ENCODE results near the gene OR4E2. TPM values are rescaled to one million over a fixed set of nuclear protein-coding genes. Genes with fewer than 3 reads are reported as not detected.

OR4E2 gene
- total RNA-seq, 4 donors from 2014 or later: not detected

DNA sequence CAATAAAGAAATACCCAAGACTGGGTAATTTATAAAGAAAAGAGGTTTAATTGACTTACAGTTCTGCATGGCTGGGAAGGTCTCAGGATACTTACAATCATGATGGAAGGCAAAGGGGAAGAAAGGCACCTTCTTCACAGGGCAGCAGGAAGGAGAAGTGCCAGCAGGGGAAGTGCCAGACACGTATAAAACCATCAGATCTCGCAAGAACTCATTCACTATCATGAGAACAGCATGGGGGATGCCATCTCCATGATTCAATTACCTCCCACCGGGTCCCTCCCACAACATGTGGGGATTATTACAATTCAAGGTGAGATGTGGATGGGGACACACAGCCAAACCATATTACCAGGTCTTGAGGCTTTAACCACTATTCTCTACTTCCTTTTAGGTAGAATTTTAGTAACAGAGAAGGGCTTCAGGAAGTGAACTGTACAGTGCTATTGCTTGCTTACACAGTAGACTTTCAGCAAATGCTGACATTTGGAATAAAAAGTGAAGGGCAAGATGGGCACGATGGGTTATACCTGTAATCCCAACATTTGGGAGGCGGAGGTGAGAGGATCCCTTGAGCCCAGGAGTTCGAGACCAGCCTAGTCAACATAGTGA, 60.8 kb downstream of the OR4E2 start:
- H3K27ac ChIP-seq: no peak overlapping the region
- H3K36me3 ChIP-seq: no peaks in the 10 kb centered on the region

More for the DNA sequence above, 60.8 kb downstream of the OR4E2 start:
- Histone ChIP-seq H3K27me3 (no peaks in the 10 kb centered on the region), H3K9me3 (no peaks in the 10 kb centered on the region), H3K4me3 (replicated peaks in 1 of 3) (no peak overlapping the region), H3K4me1 (no peaks in the 10 kb centered on the region)
- 73 to 87% methylated on average over 6 of the region's 6 CpGs for WGBS, 2 donors
- intact Hi-C loops (cut with DNase I): no loop called here
- TF ChIP-seq POLR2A (IDR thresholded peaks at IDR 0.05): no peak
- TF ChIP-seq, protein P1, sequence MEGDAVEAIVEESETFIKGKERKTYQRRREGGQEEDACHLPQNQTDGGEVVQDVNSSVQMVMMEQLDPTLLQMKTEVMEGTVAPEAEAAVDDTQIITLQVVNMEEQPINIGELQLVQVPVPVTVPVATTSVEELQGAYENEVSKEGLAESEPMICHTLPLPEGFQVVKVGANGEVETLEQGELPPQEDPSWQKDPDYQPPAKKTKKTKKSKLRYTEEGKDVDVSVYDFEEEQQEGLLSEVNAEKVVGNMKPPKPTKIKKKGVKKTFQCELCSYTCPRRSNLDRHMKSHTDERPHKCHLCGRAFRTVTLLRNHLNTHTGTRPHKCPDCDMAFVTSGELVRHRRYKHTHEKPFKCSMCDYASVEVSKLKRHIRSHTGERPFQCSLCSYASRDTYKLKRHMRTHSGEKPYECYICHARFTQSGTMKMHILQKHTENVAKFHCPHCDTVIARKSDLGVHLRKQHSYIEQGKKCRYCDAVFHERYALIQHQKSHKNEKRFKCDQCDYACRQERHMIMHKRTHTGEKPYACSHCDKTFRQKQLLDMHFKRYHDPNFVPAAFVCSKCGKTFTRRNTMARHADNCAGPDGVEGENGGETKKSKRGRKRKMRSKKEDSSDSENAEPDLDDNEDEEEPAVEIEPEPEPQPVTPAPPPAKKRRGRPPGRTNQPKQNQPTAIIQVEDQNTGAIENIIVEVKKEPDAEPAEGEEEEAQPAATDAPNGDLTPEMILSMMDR (IDR thresholded peaks at IDR 0.05): no peak
- no peak for DNase-seq

Small RNA genes lying within 50 kb of the gene (small RNA-seq; reads per million reads assigned to genes)
- not detected for gene AC243972.3

Other genes starting within 250 kb of the OR4E2 start
- gene CHD8, start 197.7 kb upstream of the OR4E2 start, total RNA-seq: 100 to 1,000 TPM in 1 of 4 donors, 10 to 100 TPM in 3; 64.1 to 102 (median 76.8) TPM
- gene RAB2B, start 176.9 kb upstream of the OR4E2 start, total RNA-seq: 10 to 100 TPM; 26.8 to 66.8 (median 38.9) TPM
- gene TOX4, start 176.6 kb upstream of the OR4E2 start, total RNA-seq: 10 to 100 TPM; 41.5 to 68.2 (median 52.7) TPM
- gene METTL3, start 142.5 kb upstream of the OR4E2 start, total RNA-seq: 10 to 100 TPM; 70.7 to 83.1 (median 75.4) TPM
- gene SALL2, start 127.5 kb upstream of the OR4E2 start, total RNA-seq: 10 to 100 TPM; 21.9 to 24.6 (median 22.5) TPM
- gene OR10G3, start 73.8 kb upstream of the OR4E2 start, total RNA-seq: not detected
- not detected for gene OR10G2, start 18.9 kb upstream of the OR4E2 start, total RNA-seq
- gene OR4E1, start 20.0 kb downstream of the OR4E2 start, total RNA-seq: not detected